CD4-positive, alpha-beta T cell treated with Interleukin-1 beta for 1 hour (primary cell): ENCODE results near the gene TRAF6.
"Not testable (repeated sequence)": the region's sequence is repeated elsewhere in the genome, so short reads cannot be mapped to it uniquely, and the experiment has no call there.

ENCODE experiments used
- DNase-seq, 2 donors: peaks; one replicate each; pipeline ENCODE4 v3.0.0-alpha.2; 2020 to 2022

The TRAF6 gene

GRCh38 chr11:36509694-36510593 lies at the start of gene TRAF6:
Gene TRAF6, minus strand, starts transcription at chr11:36510272. Its CDS starts 8,757 bp downstream, at chr11:36501515.
- peak; percentile 85 to 86 for DNase-seq

GRCh38 chr11:36558571-36559413 lies 48.7 kb upstream of the TRAF6 start:
- peak in 1 of 2 donors; percentile 41 for DNase-seq

DNA sequence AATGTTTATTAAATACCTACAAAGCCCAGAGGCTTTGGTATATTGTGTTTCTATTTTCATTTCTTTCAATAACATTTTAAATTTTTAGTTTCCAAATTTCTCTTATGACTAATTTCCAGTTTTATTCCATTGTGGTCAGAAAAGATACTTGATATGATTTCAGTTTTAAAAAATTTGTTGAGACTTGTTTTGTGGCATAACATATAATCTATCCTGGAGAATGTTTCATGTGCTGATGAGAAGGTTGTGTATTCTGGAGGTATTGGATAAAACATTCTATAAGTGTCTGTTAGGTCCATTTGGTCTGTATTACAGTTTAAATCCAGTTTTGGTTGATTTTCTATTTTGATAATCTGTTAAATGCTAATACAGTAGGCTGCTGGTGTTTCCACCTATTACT lies 47.9 kb upstream of the TRAF6 start:
- DNase-seq, result no peak

- DNase-seq, result not testable (repeated sequence)
These were observed 47.3 kb upstream of the TRAF6 start for GRCh38 chr11:36557390-36557789.

DNA sequence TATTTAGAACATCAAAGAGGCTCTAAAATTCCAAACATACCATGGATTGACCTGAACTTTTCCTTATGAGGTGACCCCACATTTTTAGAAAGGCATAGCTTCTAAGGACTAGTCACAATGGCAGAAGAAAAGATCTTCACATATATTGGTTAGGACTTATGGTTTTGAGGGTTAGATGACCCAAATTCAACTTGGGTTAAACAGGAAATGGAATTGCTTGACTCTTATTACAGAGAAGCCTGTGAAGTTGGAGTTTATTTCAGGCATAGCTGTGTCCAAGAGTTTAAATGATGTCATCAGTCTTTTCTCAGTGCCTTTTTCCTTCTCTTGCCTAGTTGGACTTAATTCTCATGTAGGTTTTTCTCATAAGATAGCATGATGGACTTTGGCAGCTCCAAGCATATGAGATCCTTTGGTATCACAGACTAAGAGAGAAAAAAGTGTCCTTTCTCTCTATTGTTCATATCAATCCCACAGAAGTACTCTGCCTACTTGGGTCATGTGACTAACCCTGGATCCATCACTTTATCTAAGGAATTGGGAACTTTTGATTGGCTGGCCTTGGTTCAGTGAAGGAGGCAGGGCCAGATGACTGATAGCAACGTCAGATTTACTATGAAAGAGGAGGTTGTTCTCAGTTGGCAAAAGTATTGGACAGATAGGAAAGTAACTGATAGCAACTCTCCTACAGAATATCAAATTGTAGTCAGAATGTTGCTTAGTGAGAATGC lies 40.5 kb upstream of the TRAF6 start:
- no peak for DNase-seq

- DNase-seq, result peak; percentile 20 to 34
These were observed 30.9 kb upstream of the TRAF6 start for GRCh38 chr11:36540998-36541397.

GRCh38 chr11:36534276-36534840 lies 24.3 kb upstream of the TRAF6 start:
- DNase-seq, result no peak

DNA sequence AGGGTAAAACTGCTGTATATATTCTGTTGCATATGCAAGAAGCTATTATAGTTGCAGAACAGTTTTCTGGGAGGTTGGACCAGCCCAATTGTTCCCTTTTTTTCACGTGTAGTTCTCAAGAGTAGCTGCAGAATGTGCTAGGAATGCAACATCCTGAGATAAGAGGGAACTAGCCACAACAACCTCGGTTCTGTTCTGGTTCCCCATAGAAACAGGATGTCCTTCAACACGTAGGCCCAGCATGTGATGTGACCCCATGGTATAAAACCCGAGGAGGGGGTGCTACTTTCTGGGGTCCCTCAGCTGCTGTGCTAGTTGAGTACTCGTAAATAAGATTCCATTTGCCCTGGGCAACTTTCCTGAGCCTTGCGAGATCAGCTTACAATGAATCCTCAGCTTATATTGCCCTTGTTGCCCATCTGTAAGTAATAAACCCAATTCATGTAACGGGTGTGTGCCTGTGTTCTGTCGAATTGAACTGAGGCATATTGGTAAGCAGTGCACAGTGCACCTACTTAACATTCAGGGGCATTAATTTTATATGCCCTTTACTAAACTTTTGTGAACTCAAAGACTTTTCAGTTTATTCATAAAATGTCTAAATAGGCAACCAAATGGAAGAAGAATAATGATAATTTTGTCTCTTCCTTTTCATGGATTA lies 23.0 kb upstream of the TRAF6 start:
- no peak for DNase-seq

- no peak for DNase-seq
These were observed 20.8 kb upstream of the TRAF6 start for GRCh38 chr11:36530840-36531239.

DNA sequence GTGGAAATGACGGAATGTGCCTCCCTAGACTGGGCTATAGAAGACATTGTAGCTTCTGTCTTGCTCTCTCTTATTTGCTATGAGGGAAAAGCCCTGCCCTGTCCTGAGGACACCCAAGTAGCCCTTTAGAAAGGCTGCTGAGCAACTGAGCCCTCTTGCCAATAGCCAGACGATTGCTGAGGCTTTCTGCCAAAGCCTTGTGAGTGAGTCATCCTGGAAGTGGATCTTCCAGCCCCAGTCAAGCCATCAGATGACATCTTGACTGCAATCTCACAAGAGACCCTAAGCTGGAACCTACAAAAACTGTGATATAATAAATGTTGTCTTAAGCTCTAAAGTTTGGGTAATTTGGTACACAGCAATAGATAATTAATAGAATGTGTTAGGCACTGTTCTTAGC lies 3.9 kb upstream of the TRAF6 start:
- no peak for DNase-seq

- no peak for DNase-seq
These were observed 1.9 kb upstream of the TRAF6 start for GRCh38 chr11:36512016-36512415.

- not testable (repeated sequence) for DNase-seq
These were observed 990 bp upstream of the TRAF6 start for GRCh38 chr11:36511062-36511461.

DNA sequence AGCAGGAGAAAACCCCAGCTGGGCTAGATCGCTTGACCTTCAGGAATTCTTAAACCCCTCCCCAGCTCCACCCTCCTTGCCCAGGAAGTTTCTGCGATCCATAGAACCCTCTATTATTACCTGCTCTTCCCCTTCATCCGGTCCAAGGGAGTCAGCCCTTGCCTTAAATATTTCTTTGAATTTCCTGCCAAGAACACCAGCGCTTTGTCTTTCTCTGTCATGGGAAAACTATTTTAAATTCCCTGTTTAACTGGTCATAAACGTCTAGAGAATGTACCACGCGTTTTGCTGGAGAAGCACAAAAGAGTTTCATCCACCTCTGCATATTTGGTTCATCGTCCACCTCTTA lies 496 bp upstream of the TRAF6 start:
- DNase-seq, result no peak

DNA sequence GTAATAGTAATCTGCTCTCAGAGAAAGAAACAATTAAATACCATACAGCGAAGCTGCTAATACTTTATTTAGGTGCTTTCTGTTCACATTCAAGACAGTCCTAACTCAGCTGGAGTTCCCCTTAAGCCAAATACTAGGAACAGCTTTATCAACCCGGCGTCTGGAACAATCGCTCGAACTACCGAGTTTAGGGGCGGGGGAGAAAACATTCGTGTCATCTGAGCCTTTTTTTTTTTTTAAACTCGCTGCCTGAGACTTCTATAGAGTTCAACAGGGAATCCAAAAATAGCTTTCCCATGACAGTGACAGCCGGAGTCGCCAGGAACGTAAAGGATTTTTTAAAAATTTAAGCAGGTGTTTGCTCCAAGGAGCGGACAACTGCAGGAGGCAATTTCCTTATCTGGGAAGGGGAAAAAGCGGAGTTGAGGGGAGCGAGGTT lies 852 bp downstream of the TRAF6 start:
- DNase-seq, result peak; percentile 33 to 53

DNA sequence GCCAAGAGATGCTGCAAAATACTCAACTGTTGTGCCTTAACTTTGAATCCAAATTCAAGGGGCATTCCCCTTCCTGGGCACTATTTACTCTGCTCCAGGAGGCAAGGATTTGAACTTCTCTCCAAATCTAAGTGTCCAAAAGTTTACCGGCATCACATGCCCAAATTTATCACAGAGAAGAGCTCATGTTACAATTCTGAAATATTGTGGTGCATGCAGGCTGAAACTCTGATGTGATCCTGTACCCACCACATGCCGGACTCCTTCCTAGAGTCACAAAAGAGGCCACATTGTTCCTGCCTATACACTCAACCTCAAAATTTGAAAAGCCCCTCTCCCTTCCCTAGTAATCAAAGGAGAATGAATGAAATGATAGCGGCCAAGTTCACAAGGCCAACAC lies 1.3 kb downstream of the TRAF6 start:
- no peak for DNase-seq

DNA sequence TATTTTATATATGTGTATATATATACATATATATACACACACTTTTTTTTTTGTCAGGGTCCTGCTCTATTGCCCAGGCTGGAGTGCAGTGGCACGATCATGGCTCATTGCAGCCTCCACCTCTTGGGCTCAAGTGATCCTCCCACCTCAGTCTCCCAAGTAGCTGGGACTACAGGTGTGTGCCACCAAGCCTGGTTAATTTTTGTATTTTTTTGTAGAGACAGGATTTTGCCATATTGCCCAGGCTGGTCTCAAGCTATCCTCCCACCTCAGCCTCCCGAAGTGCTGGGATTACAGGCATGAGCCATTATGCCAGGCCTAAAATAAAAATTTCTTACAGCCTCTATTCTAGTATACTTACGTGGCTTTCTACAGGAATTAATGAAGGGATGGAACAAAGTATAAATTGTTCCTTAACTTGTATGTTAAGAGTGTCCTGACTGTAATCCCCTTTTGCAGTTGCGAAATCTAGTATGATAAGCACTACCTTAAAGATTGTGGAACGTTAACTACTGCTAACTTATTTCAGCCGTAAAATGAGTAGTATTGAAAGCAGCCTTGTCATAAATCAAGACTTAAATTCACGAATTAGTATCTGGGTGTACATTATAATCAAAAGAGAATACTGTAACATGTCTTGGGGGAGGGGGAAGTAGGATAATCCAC lies 2.1 kb downstream of the TRAF6 start:
- no peak for DNase-seq

DNA sequence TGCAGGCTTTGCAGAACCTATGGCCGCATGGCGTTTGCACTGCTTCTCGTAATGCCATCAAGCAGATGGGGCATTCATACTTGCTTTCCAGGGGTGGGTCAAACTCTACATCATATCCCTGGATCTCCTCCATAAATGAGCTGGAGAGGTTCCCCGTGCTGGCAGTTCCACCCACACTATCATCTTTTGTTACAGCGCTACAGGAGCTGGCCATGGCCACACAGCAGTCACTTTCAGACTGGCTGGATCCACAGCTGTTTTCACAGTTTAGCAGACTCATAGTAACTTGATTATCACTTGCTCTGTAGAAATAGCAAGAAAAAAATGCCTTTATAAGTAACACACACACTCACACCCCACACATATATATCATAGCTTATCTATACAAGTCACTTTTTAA lies 8.8 kb downstream of the TRAF6 start:
- DNase-seq, result no peak

GRCh38 chr11:36500315-36500721 lies 9.8 kb downstream of the TRAF6 start:
- peak in 1 of 2 donors; percentile 11 for DNase-seq

- DNase-seq, result no peak
These were observed 10.8 kb downstream of the TRAF6 start for GRCh38 chr11:36499315-36499714.

DNA sequence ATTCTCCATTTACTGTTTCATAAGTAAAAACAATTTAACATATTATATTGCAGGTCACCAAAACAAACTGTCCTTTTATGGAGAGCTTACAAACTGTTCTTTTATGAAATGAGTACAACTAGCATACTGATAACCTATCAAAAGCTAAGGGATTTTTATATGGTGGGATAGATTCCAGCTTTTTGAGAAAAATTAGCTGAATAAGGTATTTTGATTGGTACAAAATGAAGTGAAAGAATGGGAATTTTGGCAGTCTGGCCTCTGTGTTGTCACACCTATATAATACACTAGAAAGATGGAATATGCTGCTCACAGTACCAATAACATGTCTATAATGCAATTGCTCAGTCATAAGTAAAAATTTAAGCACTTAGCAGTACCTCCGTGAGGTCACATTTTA lies 11.4 kb downstream of the TRAF6 start:
- no peak for DNase-seq

GRCh38 chr11:36493332-36493731 lies 16.7 kb downstream of the TRAF6 start:
- DNase-seq, result no peak
